H1 (cell line): ENCODE data around the gene MYLK2. TPM values are rescaled to one million over a fixed set of nuclear protein-coding genes. Genes with fewer than 3 reads are reported as not detected.
A peak's percentile ranks its signal among the peaks of the same experiment; 100 is the strongest.

Source experiments
- CTCF ChIA-PET: fragments of 300-600 bp; sonication (Branson Sonifier 250); formaldehyde crosslinking; loops from one replicate; lab custom pipeline; 2021; ENCODE audit not compliant: partially characterized antibody; lab: Charles Lee
- POLR2A ChIA-PET: fragments of 300-600 bp; sonication (Branson Sonifier 250); formaldehyde crosslinking; loops from one replicate; lab custom pipeline; 2021; ENCODE audit warnings: inconsistent platforms; ENCODE audit not compliant: partially characterized antibody; lab: Charles Lee
- DNase-seq, 2 experiments: peaks; one replicate each; pipeline versions ENCODE4 v3.0.0 to v3.0.0-alpha.2; 2010 to 2022; ENCODE audit warnings: low spot score in 2 of 2, low read depth in 1 of 2, mixed read lengths in 1 of 2
- FAIRE-seq: peaks from 2 replicates; lab custom pipeline; 2011; peaks lifted over from hg19 to GRCh38; lab: Jason Lieb, UNC
- H2AFZ ChIP-seq: 2 replicates; pipeline ENCODE4 v1.8.1; 2012; ENCODE audit warnings: low read length, inconsistent platforms
- H2AK5ac ChIP-seq: 2 replicates; pipeline ENCODE4 v1.6.1; 2013; ENCODE audit warnings: low read depth, low read length
- H2BK120ac ChIP-seq: replicated peaks from 2 replicates; pipeline ENCODE3; 2013; ENCODE audit warnings: low read depth, low read length, inconsistent platforms
- H2BK12ac ChIP-seq: 2 replicates; pipeline ENCODE4 v1.6.1; 2013; ENCODE audit warnings: low read depth, low read length
- H2BK15ac ChIP-seq: 2 replicates; pipeline ENCODE4 v1.6.1; 2013; ENCODE audit warnings: low read length
- H2BK20ac ChIP-seq: 2 replicates; pipeline ENCODE4 v1.6.1; 2013; ENCODE audit warnings: low read length
- H2BK5ac ChIP-seq: 2 replicates; pipeline ENCODE4 v1.6.1; 2013; ENCODE audit warnings: low read depth, low read length
- H3K14ac ChIP-seq: 2 replicates; pipeline ENCODE4 v1.6.1; 2013; ENCODE audit warnings: inconsistent platforms; ENCODE audit not compliant: insufficient read length
- H3K18ac ChIP-seq: 2 replicates; pipeline ENCODE4 v1.6.1; 2013; ENCODE audit warnings: low read length; ENCODE audit errors: extremely low read depth
- H3K23ac ChIP-seq: 2 replicates; pipeline ENCODE4 v1.6.1; 2013; ENCODE audit warnings: inconsistent platforms; ENCODE audit not compliant: insufficient read length
- H3K23me2 ChIP-seq: 2 replicates; pipeline ENCODE4 v1.6.1; 2013; ENCODE audit warnings: low read depth, low read length
- H3K27ac ChIP-seq: 2 replicates; pipeline ENCODE4 v1.6.1; 2011; ENCODE audit warnings: low read depth, low read length, inconsistent platforms
- H3K27me3 ChIP-seq, 4 experiments: replicated peaks in 1 of 4; 1 replicate in 1 of 4; 2 replicates in 3 of 4; pipeline versions ENCODE4 v1.6.1 to v1.8.1; 2011 to 2013; ENCODE audit warnings: low read length in 3 of 4, mild to moderate bottlenecking in 3 of 4, inconsistent platforms in 2 of 4, mixed read lengths in 2 of 4, moderate library complexity in 1 of 4; ENCODE audit not compliant: control insufficient read depth in 3 of 4, insufficient read depth in 3 of 4; ENCODE audit errors: extremely low read depth in 1 of 4
- H3K36me3 ChIP-seq, 4 experiments: 2 replicates each; pipeline versions ENCODE4 v1.6.1 to v1.8.1; 2011 to 2013; ENCODE audit warnings: mild to moderate bottlenecking in 4 of 4, low read length in 3 of 4, moderate library complexity in 2 of 4, control low read depth in 1 of 4, inconsistent platforms in 1 of 4; ENCODE audit not compliant: insufficient read depth in 4 of 4, control insufficient read depth in 2 of 4
- H3K4ac ChIP-seq: replicated peaks from 2 replicates; pipeline ENCODE3; 2013; ENCODE audit warnings: low read length, low read depth, mixed read lengths, inconsistent platforms; ENCODE audit not compliant: insufficient read length
- H3K4me1 ChIP-seq, 4 experiments: replicated peaks in 1 of 4; 1 replicate in 1 of 4; 2 replicates in 3 of 4; pipeline versions ENCODE4 v1.6.1 to v1.8.1; 2011 to 2013; ENCODE audit warnings: low read length in 3 of 4, inconsistent platforms in 2 of 4, mixed read lengths in 1 of 4; ENCODE audit not compliant: insufficient read depth in 4 of 4, control insufficient read depth in 3 of 4
- H3K4me2 ChIP-seq, 2 experiments: 2 replicates each; pipeline versions ENCODE4 v1.6.1 to v1.8.1; 2011 to 2013; ENCODE audit warnings: low read depth in 2 of 2, low read length in 2 of 2, control low read depth in 1 of 2, inconsistent platforms in 1 of 2, mild to moderate bottlenecking in 1 of 2; ENCODE audit not compliant: insufficient read depth in 1 of 2
- H3K4me3 ChIP-seq, 4 experiments: fragments of 200-600, 300-600 bp in 1 of 4; sonication (generic), shearing (Covaris generic), sonication (Bioruptor Twin) in 1 of 4; 2 replicates each; pipeline versions ENCODE4 v1.5.1 to v1.8.1; 2011 to 2016; ENCODE audit warnings: low read length in 4 of 4, low read depth in 3 of 4, control low read depth in 2 of 4, inconsistent platforms in 2 of 4, mild to moderate bottlenecking in 2 of 4, mixed read lengths in 1 of 4, moderate library complexity in 1 of 4; ENCODE audit not compliant: insufficient read depth in 2 of 4; ENCODE audit errors: extremely low read depth in 1 of 4
- H3K56ac ChIP-seq: replicated peaks from 2 replicates; pipeline ENCODE3; 2013; ENCODE audit warnings: low read depth, mild to moderate bottlenecking, mixed read lengths, low read length, inconsistent platforms; ENCODE audit not compliant: insufficient read length
- H3K79me1 ChIP-seq: 2 replicates; pipeline ENCODE4 v1.6.1; 2013; ENCODE audit warnings: low read depth, low read length, control low read depth
- H3K79me2 ChIP-seq, 2 experiments: 2 replicates each; pipeline versions ENCODE4 v1.6.1 to v1.8.1; 2012 to 2013; ENCODE audit warnings: low read length in 2 of 2, mild to moderate bottlenecking in 2 of 2, inconsistent platforms in 1 of 2; ENCODE audit not compliant: insufficient read depth in 2 of 2, control insufficient read depth in 1 of 2
- H3K9ac ChIP-seq, 4 experiments: replicated peaks in 1 of 4; 1 replicate in 1 of 4; 2 replicates in 3 of 4; pipeline versions ENCODE4 v1.6.1 to v1.8.1; 2011 to 2013; ENCODE audit warnings: low read depth in 3 of 4, low read length in 3 of 4, control low read depth in 2 of 4, mild to moderate bottlenecking in 2 of 4, moderate library complexity in 2 of 4, inconsistent platforms in 1 of 4; ENCODE audit errors: extremely low read depth in 1 of 4
- H3K9me3 ChIP-seq, 2 experiments: 2 replicates each; pipeline versions ENCODE4 v1.6.1 to v1.8.1; 2012 to 2013; ENCODE audit warnings: mild to moderate bottlenecking in 2 of 2, moderate library complexity in 2 of 2, control low read depth in 1 of 2, inconsistent platforms in 1 of 2, low read depth in 1 of 2, low read length in 1 of 2, mixed read lengths in 1 of 2; ENCODE audit not compliant: insufficient read depth in 2 of 2
- H4K20me1 ChIP-seq, 2 experiments: replicated peaks in 1 of 2; 2 replicates each; pipeline versions ENCODE3 to v1.8.1; 2011 to 2013; ENCODE audit warnings: inconsistent platforms in 2 of 2, low read length in 2 of 2, mild to moderate bottlenecking in 1 of 2; ENCODE audit not compliant: insufficient read depth in 2 of 2, control insufficient read depth in 1 of 2
- H4K5ac ChIP-seq: 2 replicates; pipeline ENCODE4 v1.6.1; 2013; ENCODE audit warnings: low read length, low read depth, mixed read lengths, inconsistent platforms; ENCODE audit not compliant: insufficient read length
- H4K8ac ChIP-seq: 2 replicates; pipeline ENCODE4 v1.8.0; 2013; ENCODE audit warnings: mild to moderate bottlenecking, moderate library complexity, low read length, inconsistent platforms; ENCODE audit not compliant: insufficient read depth; ENCODE audit errors: extremely low read depth
- H4K91ac ChIP-seq: replicated peaks from 2 replicates; pipeline ENCODE3; 2013; ENCODE audit warnings: low read length, mixed read lengths, inconsistent platforms; ENCODE audit not compliant: insufficient read length
- EZH2 ChIP-seq: fragments of 200-600 bp; sonication (generic); IDR thresholded peaks from 2 replicates; pipeline ENCODE4 v1.7.1; 2012; ENCODE audit warnings: low read depth, mild to moderate bottlenecking, moderate library complexity, low read length, inconsistent platforms; ENCODE audit not compliant: severe bottlenecking
- TBP ChIP-seq: IDR thresholded peaks from 2 replicates; pipeline ENCODE4 v1.6.1; 2011; ENCODE audit warnings: low read depth, low read length, improper control_type of control experiment
- WGBS, 2 experiments: shearing (Covaris generic) in 1 of 2; methylation state at CpG; one replicate each; pipeline versions ENCODE4 v1.1.6 to v1.1.7; 2013 to 2015; ENCODE audit warnings: low lambda C conversion rate in 2 of 2, mixed read lengths in 2 of 2, inconsistent platforms in 1 of 2, low coverage in 1 of 2, missing lambda C conversion rate in 1 of 2; ENCODE audit not compliant: insufficient replicate concordance in 2 of 2, insufficient coverage in 1 of 2, insufficient read length in 1 of 2; ENCODE audit errors: extremely low coverage in 1 of 2, missing lambda C conversion rate in 1 of 2; 5-methylcytosine and 5-hydroxymethylcytosine counted together
- polyA plus RNA-seq, 7 experiments: library from polyadenylated mRNA; depleted of rRNA in 3 of 7; stranded (reverse) in 5 of 7; unstranded in 2 of 7; fragments of >200 nt in 5 of 7; fragments of 200-250 nt in 2 of 7; gene quantifications; 1 replicate in 5 of 7; 2 replicates in 1 of 7; 4 replicates in 1 of 7; pipeline versions ENCODE4 v1.2.1 to v1.2.3, GENCODE V29; 2011 to 2013; ENCODE audit warnings: missing spikeins in 2 of 7, mixed read lengths in 2 of 7
- total RNA-seq: library from RNA; stranded (reverse); fragmentation: NEBNext Ultra II Directional; extraction: Animal tissue kit (Norgen Biotek cat#: 25700); gene quantifications from 2 replicates; pipeline ENCODE4 v1.2.1, GENCODE V29; 2021

Gene MYLK2
- total and polyA plus RNA-seq, 2 of the 8 experiments (the other 6 are each of a cell fraction or from before 2014, with no cell fraction given) = 0.22 to 0.26 TPM

GRCh38 chr20:31860390-31861134 is 41.4 kb downstream of the MYLK2 start:
- peaks cover 0 to 17% (median 13%) of the 10 kb centered on the region in 4 experiments; a peak in 5 of 7 replicates for H3K27me3 ChIP-seq
- no peaks in the 10 kb centered on the region for H3K9me3 ChIP-seq
- H3K79me1 ChIP-seq = no peaks in the 10 kb centered on the region
- H2BK20ac ChIP-seq = 0 out of 2 replicates have a peak overlapping the region, but pooled peaks have one; percentile 16
- no peaks in the 10 kb centered on the region for H3K36me3 ChIP-seq
- peak overlapping the region; percentile 68 to 97 for H3K4me2 ChIP-seq
- no peak overlapping the region for H4K8ac ChIP-seq
- H4K91ac ChIP-seq = no peak overlapping the region
- H2BK5ac ChIP-seq = no peak overlapping the region
- H3K23me2 ChIP-seq = peaks cover 15% of the 10 kb centered on the region
- H3K18ac ChIP-seq = peak overlapping the region; percentile 38; the same call in 1 of the 2 replicates
- CTCF ChIA-PET = interaction anchor here (0.6 to 2.7 kb wide), 16 partner anchors 10 to 778 kb away, joined by 3 to 17 read pairs (median 4); partner anchors contain the start of gene PDRG1
- no peak overlapping the region; the same call in 1 of the 2 replicates for H2AFZ ChIP-seq
- no peak overlapping the region for H3K56ac ChIP-seq
- no peak overlapping the region for H3K4ac ChIP-seq
- no peak overlapping the region for H2BK120ac ChIP-seq
- no peak overlapping the region for H3K27ac ChIP-seq
- H3K79me2 ChIP-seq = no peaks in the 10 kb centered on the region
- POLR2A ChIA-PET = interaction anchor here (0.7 to 1.6 kb wide), 7 partner anchors 9 to 241 kb away, joined by 3 to 6 read pairs (median 4); partner anchors contain the start of gene PDRG1
- peak; percentile 79 for FAIRE-seq
- H4K20me1 ChIP-seq = no peaks in the 10 kb centered on the region
- H2BK12ac ChIP-seq = no peak overlapping the region
- H4K5ac ChIP-seq = no peak overlapping the region
- WGBS, 2 experiments = 8% methylated on average over 13 of the region's 15 CpGs; no CpG with 5 or more reads in 1 of the 2 experiments
- DNase-seq = peak in 1 of 2 experiments; percentile 71
- peaks cover 3 to 34% (median 18%) of the 10 kb centered on the region in 4 experiments for H3K4me1 ChIP-seq
- H2BK15ac ChIP-seq = peak overlapping the region; percentile 88; the same call in 1 of the 2 replicates
- H3K14ac ChIP-seq = no peak overlapping the region
- H3K23ac ChIP-seq = no peak overlapping the region
- H2AK5ac ChIP-seq = no peak overlapping the region
- no peak overlapping the region for H3K9ac ChIP-seq
- peak overlapping the region; percentile 60 to 89 (median 84) for H3K4me3 ChIP-seq
- no peak for TF ChIP-seq TBP
- TF ChIP-seq EZH2 = no peak
